Stimulated activated CD8-positive, alpha-beta memory T cell treated with anti-CD3 and anti-CD28 coated beads, Interleukin-15, amount 100 ng/mL, for 1 hour (primary cell): ENCODE measurements around the gene ST6GALNAC1.
A peak's percentile ranks its signal among the peaks of the same experiment; 100 is the strongest.
"Not testable (repeated sequence)": the region's sequence is repeated elsewhere in the genome, so short reads cannot be mapped to it uniquely, and the experiment has no call there.

Source experiments
- DNase-seq: peaks from one replicate; pipeline ENCODE4 v3.0.0-alpha.2; 2020; ENCODE audit warnings: low read depth

The ST6GALNAC1 gene

DNA sequence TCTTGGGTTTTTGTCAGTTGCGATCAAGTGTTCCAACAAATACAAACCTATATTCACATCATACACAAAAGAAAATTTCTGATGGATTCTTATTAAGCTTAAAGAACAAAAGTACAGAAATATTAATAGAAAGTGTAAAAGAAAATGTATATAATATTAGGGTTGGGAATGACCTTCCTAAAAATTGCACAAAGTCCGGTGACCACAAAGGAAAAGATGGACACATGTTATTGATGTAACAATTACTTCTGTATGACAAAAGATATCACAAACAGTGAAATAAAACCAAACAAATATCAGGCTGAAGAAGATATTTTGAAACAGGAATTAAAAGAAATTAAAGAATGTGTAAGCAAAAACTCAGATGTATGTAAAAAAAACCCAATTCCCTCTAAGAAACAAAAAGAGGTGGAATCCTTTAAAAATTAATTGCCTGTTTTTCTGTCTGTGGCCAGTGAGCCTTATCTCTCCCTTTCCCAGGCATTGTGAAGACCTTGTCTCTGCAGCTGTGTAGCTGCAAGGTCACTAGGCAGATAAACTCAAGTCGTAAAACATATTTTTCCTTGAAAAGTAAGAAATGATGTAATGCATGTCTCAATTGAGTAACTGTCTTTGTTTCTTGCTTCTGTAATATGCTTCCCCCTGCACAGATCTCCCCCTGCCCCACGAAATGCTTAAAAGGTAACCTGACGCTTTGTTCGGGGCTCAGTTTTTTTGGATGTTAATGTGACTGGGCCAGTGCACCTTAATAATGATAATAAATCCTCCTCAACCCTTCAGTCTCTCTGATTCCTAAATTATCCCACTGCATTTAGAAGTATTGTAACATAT is 2.8 kb downstream of the ST6GALNAC1 start:
- DNase-seq, result no peak

DNA sequence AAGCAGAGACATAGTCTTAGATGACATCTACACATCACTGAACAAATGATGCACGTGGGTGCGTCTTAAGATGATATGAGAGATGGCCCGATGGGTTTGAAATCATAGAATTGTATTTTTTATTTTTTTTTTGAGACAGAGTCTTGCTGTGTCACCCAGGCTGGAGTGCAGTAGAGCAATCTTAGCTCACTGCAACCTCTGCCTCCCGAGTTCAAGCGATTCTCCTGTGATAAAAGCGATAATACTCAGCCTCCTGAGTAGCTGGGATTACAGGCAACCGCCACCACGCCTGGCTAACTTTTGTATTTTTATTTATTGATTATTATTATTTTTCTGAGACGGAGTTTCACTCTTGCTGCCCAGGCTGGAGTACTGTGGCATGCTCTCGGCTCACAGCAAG is 5.3 kb downstream of the ST6GALNAC1 start:
- no peak for DNase-seq

DNA sequence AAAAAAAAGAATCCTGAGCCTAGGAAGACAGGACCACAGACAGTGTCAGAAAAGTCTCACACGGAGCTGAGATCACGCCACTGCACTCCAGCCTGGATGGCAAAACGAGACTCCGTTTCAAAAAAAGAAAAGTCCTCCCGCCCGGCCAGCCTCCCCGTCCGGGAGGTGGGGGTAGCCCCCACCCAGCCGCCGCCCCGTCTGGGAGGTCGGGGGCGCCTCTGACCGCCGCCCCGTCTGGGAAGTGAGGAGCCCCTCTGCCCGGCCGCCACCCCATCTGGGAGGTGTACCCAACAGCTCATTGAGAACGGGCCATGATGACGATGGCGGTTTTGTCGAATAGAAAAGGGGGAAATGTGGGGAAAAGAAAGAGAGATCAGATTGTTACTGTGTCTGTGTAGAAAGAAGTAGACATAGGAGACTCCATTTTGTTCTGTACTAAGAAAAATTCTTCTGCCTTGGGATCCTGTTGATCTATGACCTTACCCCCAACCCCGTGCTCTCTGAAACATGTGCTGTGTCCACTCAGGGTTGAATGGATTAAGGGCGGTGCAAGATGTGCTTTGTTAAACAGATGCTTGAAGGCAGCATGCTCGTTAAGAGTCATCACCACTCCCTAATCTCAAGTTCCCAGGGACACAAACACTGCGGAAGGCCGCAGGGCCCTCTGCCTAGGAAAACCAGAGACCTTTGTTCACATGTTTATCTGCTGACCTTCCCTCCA is 6.9 kb downstream of the ST6GALNAC1 start:
- DNase-seq, result not testable (repeated sequence)

DNA sequence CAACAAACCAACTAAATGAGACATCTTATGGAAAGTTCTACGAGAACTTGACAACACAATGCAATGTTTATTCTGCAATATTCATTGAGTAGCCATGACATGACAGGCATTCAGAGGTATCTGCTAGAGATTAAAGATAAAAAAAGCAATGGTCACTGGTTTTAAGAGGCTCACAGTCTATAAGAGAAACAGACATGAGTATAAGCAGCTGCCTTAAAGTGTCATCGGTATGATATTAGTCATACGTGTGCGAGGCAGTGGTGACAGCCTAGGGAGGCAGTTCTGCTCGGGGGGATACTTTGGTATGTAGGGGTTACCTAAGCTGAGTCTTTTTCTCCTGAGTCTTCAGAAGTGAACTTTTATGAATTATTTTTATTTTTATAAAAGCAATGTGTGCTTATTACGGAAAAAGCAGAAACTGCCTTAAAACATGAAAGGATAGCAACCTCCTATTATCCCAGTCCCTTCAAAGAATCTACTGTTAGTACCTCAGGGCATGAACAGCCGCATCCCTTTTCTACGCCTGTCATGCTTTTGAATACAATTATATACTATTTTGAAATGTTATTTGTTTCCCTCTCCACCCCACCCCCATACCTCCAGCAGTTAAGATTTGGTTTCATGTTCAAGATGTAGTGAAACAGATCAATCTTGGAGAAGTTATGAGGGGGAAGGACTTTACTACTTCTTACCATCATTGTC is 7.7 kb downstream of the ST6GALNAC1 start:
- DNase-seq, result no peak

DNA sequence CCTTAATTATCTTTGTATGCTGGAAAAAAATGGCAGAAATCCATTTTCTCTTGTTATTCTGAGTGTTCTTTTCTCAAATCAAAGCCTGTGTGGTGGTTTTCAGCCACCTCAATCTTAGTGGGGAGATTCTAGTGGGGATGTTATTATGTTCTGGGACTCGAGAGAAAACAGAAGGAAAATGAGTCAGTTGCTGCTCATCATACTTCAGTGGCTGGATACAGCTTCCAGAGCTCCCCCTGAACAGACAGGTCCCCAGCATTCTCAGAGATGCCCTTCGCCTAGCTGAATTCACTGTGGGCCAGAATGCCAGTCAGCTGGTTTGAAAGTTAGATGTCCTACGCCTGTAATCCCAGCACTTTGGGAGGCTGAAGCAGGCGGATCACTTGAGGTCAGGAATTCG is 8.5 kb downstream of the ST6GALNAC1 start:
- no peak for DNase-seq

DNA sequence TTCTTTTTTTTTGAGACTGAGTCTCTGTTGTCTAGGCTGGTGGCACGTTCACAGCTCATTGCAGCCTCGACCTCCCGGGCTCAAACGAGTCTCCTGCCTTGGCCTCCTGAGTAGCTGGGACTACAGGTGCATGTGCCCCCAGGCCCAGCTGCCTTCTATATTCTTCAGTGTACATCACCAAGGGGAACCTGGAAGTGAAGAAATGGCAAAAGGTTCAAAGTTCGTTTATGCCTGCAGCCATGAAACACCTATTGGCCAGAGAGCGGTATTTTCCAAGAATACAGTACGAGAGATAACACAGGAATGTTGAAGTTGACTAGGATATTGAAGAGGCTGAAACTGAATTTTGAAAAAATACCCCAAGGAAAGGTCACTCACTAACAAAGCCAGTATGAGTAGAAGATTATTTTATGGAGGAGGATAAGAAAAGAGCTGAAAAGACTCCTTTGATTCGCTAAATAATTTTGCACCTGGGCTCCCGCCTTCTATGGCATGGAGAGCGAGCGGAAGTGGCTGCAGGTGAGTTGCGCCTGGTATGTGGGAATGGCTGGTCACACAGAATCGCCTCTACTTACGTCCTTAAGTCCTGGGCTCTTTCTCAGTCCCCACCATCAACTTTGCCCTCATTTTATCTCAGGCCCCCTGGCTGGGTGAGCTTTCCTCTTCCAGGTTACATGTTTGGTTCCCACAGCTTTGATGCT is 9.8 kb downstream of the ST6GALNAC1 start:
- no peak for DNase-seq

DNA sequence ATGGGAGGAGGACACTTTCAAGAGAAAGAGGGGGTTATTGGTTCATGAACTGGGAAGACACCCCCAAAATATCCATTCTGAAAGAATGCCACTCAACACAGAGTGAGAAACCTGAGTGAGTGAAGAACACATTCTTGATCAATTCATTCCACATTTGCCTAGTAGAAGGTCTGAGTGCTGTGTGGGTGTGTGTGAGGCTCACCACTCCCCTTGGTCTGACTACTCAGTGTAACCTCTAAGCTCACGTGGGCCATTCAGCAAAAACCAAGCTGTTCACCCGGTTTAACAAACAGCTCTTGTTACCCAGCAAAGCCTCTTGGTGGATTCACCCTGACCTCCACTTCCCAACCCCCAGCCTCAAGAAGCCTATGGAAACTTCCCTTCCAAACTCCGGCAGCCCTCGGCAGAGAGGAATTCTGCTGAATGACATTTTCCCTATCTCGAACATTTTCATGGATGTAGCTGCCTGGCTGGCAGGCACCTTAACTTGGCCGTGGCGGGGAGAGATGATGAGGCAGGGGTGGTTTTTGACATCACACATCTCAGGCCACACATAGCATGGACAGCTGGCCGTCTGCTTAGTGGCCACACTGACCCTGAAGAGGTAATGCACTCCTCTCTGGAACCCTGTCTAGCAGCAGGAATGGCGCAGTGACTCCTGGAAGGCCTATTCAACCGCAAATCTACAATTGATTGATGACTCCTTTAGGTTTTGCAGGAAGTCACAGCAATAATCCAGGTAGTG is 11.6 kb downstream of the ST6GALNAC1 start:
- DNase-seq, result no peak

DNA sequence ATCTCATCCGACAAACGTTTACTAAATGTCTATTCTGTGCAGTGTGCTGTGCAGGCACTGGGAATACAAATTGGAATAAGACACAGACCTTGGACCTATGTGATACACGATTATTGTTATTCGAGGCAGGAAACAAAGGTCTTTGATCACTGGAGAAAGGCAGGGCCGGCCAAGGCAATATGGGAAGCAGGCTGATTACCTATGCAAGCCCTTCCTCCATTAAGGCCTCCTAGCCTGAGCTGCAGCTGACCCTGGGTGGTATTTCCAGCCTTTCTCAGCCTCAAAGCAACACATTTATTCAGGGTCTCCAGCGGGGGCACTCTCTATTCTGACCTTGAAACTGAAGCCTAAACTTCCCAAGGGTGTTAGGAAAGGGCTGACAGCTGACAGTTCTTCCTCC is 13.4 kb downstream of the ST6GALNAC1 start:
- DNase-seq, result no peak

DNA sequence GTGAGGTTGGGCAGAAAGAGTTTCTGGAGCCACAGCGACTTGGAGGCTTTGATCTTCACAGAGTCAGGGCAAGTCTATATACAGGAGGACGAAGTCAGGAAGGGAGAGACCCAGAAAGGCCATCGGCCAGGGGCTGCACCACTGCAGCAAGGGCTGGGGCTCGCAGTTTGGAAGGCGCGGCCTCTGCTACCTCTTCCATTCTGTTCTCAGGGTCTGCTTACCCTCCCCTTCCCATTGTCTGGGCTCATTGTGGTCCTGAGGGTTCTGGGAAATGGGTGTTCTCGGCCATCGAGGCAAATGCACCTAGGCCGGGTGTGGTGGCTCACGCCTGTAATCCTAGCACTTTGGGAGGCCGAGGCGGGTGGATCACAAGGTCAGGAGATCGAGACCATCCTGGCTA is 16.0 kb downstream of the ST6GALNAC1 start:
- DNase-seq, result no peak

DNA sequence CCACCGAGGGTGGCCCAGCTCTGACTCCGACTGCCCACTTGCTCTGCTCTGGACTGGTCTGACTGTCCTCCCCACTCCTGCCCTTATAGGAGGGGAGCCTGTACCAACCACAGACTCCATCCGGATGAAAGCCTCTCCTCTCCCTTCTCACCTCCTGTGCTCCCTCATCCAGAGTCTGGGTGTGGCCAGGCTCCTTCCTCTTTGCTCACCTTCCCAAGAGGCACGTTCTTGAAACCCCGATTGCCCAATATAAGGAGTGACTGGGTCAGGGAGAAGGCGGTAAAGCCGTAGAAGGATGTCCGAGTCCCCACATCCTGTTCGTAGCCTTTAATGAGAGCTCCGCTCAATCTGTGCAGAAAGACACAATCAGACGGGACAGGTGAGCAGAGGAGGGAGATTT is 17.1 kb downstream of the ST6GALNAC1 start:
- no peak for DNase-seq

DNA sequence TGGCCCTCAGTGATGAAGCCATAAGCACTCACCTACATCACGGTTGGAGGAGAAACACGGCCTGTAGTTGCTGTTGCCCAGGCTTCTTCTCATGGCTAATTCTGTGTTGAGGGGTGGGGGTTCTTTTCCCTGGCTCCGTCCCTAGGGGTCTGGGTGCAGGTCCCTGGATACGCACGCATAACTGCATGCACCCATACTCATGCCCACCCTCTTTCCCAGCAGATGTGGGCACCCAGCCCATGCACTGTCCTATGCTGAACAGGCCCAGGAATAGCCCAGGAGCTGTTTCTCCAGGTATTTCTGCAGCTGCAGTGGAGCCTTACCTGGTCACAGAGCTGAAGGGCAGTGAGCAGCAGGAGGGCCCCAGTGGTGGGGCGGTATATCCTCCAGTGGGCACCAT is 18.1 kb downstream of the ST6GALNAC1 start:
- DNase-seq, result no peak

DNA sequence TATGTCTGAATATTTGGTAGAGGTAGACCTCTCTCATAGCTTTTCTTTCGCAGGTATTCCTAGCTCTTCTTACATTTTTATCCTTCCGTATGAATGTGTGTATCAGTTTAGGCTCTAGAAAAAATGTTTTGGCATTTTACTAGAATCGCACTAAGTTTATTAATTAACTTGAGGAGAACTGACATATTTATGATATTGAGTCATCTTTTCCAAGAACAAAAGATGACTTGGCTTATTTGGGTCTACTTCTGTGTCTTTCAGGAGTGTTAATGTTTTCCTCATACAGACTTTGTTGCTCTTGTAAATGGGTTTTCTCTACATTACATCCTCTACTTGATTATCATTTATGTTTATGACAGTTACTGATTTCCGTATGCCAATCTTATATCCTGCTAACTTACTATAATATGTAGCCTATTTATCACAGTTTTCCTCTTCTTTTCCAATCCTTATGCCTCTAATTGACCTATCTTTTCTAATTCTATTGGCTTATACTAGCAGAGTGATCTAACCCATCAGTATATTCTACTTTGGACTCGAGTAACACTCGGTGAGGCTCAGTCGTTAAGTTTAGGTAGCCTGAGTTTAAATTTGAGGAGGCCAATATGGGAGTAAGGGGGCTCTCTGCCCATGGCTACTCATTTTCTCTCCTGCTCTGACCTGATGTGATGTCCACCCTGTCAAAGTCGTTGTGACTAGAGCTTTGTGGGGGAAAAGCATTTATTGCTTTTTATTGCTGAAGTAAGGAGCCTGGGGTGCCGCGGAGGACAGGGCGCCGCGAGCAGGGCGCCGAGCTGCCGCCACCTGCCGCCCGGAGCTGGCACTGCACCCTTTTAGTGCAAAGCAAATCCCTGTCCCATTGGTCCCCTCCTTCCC is 20.0 kb downstream of the ST6GALNAC1 start:
- peak; percentile 52 for DNase-seq

DNA sequence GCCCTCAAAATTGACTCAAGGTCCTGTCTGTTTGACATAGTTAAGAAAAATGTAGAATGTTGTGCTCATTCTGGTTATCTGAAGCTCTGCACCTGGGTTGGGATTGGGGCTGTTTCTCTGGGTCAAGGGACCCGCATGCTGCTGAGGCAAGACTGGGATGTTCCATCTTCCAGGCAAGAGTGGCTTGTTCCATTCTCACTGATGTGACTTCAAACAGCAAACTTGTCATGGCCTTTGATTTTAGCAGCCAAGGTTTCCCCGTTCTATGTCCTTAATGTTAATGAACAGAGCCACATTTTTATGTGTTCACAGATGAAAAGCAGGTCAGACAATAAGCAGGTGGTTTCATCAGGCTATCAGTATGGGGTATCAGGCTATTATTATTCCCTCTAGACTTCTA is 25.7 kb downstream of the ST6GALNAC1 start:
- DNase-seq, result no peak

DNA sequence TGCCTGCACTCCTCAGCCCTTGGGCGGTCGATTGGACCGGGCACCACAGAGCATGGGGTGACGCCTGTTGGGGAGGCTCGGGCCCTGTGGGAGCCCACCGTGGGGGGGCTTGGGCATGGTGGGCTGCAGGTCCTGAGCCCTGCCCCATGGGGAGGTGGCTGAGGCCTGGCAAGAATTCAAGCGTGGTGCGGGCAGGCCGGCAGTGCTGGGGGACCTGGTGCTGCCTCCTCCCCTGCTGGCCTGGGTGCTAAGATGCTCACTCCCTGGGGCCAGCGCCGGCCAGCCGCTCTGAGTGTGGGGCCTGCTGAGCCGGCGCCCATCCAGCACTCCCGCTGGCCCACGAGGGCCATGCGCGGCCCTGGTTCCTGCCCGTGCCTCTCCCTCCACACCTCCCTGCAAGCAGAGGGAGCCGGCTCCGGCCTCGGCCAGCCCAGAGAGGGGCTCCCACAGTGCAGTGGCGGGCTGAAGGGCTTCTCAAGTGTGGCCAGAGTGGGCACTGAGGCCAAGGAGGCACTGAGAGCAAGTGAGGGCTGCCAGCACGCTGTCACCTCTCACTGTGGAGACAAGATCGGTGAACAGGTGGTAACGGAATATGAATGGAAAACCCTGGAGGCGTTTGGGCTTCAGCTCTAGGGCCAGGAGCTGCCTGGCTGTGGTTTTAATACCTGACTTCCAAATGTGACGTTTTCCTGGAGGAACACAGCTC is 28.5 kb downstream of the ST6GALNAC1 start:
- no peak for DNase-seq

DNA sequence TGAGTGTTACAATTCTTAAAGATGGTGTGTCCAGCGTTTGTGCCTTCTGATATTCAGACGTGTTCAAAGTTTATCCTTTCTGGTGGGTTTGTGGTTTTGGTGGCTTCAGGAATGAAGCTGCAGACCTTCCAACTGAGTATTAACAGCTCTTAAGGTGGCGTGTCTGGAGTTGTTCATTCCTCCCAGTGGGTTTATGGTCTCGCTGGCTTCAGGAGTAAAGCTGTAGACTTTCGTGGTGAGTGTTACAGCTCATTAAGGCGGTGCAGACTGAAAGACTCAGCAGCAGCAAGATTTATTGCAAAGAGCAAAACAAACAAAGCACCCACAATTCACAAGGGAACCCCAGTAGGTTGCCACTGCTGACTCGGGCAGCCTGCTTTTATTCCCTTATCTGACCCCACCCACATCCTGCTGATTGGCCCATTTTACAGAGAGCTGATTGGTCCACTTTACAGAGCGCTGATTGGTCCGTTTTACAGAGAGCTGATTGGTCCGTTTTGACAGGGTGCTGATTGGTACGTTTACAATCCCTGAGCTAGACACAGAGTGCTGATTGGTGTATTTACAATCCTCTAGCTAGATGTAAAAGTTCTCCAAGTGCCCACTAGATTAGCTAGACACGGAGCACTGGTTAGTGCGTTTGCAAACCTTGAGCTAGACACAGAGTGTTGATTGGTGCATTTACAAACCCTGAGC is 29.3 kb downstream of the ST6GALNAC1 start:
- DNase-seq, result not testable (repeated sequence)

DNA sequence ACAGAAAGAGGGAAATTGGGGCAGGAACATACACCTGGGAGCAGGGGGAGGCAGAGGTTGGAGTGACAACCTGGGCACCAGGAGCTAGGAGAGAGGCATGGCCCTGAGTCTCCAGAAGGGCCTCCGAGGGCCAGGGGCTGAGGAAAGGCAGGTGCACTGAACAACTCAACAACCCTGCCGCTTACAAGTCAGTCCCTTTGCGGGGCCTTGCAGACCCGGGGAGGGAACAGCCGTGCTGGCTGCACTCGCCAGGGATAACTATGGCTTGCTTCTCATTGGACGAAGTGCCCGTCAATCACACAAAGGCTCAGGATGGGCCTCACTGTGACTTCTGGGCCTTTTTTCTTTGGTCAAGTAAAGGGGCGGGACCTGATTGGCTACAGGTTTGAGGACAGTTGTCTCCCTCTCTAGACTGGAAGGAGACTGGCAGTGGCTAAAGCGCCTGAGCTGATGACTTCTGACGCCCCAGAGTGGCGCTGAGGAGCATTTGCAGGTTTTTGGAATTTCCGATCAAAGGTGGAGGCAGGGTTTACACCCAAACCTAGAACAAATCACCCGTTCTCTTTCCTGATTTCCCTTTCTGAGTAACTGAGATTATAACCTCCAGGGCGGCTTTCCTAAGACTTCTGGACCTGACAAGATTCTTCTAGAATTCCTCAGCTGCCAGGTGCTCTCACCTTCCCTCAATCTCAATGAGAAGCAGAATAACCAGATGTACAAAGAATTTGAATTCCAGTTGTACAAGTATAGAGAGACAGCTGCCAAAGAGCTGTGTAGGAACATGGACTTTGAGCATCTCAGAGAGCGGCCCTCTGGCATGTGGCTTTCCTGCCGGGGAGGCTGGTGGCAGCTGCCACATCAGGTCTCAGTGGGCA is 30.3 kb downstream of the ST6GALNAC1 start:
- DNase-seq, result no peak

DNA sequence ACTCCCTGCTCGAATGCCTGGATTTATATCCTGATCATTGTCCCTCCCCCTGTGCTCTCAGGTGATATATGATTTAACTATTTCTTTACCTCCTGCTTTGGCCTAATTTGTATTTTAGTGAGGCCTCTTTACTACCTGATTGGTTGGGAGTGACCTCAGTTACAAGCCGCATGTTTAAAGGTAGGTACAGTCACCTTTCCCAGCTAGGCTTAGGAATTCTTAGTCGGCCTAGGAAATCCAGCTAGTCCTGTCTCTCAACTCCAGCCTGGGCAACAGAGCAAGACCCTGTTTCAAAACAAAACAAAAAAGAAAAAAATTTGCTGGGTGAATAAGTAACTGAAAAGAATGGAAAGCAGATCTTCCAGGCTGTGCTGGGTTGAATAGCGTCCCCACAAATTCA is 31.1 kb downstream of the ST6GALNAC1 start:
- no peak for DNase-seq

DNA sequence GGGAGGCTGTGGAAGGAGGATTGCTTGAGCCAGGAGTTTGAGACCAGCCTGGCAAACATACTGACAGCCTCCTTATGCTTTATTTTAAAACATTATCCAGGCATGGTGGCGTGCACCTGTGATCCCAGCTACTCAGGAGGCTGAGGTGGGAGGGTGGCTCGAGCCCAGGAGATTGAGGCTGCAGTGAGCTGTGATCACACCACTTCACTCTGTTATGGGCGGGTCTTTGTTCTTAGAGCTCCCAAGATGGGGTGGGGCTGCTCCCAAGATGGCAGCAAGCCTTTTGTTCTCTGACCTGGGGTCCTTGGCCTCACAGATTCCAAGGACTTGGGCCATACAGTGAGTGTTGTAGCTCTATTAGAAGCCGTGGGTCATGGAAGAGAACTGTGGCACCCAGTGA is 31.8 kb downstream of the ST6GALNAC1 start:
- no peak for DNase-seq
